ENCODE data around the gene B3GALT6. TPM values are rescaled to one million over a fixed set of nuclear protein-coding genes. Genes with fewer than 3 reads are reported as not detected.
"Not testable (repeated sequence)": the region's sequence is repeated elsewhere in the genome, so short reads cannot be mapped to it uniquely, and the experiment has no call there.

Gene B3GALT6
- 10 to 100 TPM; 19.8 to 24.4 (median 21.4) TPM for polyA plus RNA-seq (ENCODE audit: insufficient read length in 4 of 4)

GRCh38 chr1:1232208-1232795 lies at the start of gene B3GALT6:
Gene B3GALT6 (plus strand): TSS chr1:1232237. CDS start chr1:1232279, 42 bp downstream.
- no peak for DNase-seq (ENCODE audit: low read depth in 4 of 4, low spot score in 2 of 4)

GRCh38 chr1:1182491-1183220 lies 49.4 kb upstream of the B3GALT6 start:
- no peak for DNase-seq (ENCODE audit: low read depth in 4 of 4, low spot score in 2 of 4)

- no peak for DNase-seq (ENCODE audit: low read depth in 4 of 4, low spot score in 2 of 4)
Measured at GRCh38 chr1:1183221-1183747, 48.8 kb upstream of the B3GALT6 start.

DNA sequence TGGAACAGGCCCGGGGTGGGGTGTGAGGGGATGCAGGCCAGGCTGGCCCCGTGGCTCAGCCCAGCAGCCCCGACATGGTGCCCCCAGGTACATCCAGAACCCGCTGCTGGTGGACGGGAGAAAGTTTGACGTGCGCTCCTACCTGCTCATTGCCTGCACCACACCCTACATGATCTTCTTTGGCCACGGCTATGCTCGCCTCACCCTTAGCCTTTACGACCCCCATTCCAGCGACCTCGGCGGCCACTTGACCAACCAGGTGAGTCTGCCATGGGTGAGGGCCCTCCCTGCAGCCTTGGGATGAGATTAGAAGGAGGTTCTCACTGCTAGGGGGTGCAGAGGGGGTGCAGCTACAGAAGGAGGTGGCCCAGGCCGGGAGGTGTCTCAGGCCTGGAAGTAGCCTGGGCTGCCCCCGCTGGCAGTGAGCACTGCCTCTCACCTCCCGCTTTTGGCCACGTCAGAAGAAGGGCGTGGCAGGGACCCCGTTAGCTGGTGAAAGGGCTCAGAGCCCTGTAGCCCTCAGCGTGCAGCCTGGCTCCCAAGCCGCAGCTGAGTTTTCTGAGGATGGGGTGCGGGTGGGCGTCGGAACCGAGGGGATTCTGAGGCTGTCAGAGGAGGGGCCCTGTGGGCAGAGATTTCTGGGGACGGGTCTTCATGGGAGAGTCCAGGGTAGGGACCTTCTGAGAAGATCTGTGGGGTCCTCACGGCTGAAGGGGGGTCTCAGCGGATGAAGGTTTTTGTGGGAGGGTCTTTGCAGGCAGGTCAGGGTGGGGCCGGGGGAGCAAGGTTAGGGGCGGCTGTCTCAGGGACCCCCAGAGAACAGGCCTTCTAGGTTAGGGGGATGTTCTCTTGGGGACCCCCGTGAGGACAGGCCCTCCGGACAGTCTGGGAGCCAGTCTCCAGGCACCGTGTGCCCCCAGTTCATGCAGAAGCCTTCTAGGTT lies 47.9 kb upstream of the B3GALT6 start:
- no peak for DNase-seq (ENCODE audit: low read depth in 4 of 4, low spot score in 2 of 4)

GRCh38 chr1:1185101-1185765 lies 46.8 kb upstream of the B3GALT6 start:
- no peak for DNase-seq (ENCODE audit: low read depth in 4 of 4, low spot score in 2 of 4)

- no peak for DNase-seq (ENCODE audit: low read depth in 4 of 4, low spot score in 2 of 4)
Measured at GRCh38 chr1:1187938-1188337, 44.1 kb upstream of the B3GALT6 start.

DNA sequence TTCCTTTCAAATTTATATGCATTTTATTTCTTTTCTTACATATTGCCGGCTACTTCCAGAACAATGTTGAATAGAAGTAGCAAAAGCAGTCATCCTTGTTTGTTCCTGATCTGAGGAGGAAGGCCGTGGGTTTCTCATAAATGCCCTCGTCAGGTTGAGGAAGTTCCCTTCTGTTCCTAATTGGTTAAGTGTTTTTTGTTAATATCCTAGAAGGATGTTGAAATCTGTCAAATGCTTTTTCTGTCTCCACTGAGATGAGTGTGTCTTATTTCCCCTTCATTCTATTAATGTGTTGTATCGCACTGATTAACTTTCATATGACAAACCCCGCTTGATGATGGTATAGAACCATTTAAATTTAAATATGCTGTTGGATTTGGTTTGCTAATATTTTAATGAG lies 42.9 kb upstream of the B3GALT6 start:
- no peak for DNase-seq (ENCODE audit: low read depth in 4 of 4, low spot score in 2 of 4)

DNA sequence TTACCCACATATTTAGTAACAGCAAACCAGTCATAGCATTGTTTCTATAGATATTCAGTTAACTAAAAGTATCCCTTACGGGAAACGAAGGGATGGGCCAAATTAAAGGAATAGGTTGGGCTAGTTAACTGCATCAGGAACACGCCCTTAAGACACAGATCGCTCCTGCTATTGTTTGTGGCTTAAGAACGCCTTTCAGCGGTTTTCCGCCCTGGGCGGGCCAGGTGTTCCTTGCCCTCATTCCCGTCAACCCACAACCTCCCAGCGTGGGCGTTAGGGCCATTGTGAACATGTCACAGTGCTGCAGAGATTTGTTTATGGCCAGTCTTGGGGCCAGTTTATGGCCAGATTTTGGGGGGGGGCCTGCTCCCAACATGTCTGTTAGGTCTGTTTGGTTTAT lies 40.3 kb upstream of the B3GALT6 start:
- DNase-seq (ENCODE audit: low read depth in 4 of 4, low spot score in 2 of 4): no peak

- DNase-seq (ENCODE audit: low read depth in 4 of 4, low spot score in 2 of 4): no peak
Measured at GRCh38 chr1:1194723-1195122, 37.3 kb upstream of the B3GALT6 start.

GRCh38 chr1:1195726-1196125 lies 36.3 kb upstream of the B3GALT6 start:
- DNase-seq (ENCODE audit: low read depth in 4 of 4, low spot score in 2 of 4): not testable (repeated sequence)

DNA sequence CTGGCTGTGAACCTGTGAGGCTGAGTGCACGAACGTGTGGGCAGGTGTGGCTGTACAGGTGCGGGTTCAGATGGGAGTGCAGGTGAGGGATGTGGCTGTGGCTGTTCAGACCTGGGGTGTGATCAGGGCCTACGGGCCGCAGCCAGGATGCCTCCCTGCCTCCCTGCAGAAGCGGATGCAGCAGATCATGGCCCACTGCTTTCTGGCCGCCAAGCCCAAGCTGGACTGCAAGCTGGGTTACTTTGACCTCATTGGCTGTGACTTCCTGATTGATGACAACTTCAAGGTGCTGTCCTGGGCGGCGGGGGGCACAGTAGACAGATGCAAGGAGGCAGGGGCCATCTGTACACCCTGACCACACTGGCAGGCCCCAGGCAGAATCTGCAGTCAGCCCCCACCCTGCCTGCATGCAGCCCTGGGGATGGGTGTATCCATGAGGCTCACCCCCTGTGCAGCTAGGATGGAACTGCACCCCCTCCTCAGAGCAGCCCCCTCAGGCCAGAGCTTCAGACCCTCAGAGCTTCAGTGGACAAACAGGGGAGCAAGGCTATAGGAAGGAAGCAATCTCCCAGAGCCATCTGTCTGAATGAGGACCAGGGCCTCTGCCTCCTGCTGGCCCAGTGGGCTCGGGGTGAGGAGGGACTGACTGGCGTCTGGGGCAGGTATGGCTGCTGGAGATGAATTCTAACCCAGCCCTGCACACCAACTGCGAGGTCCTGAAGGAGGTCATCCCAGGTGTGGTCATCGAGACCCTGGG lies 35.4 kb upstream of the B3GALT6 start:
- no peak for DNase-seq (ENCODE audit: low read depth in 4 of 4, low spot score in 2 of 4)

- DNase-seq (ENCODE audit: low read depth in 4 of 4, low spot score in 2 of 4): no peak
Measured at GRCh38 chr1:1197188-1197500, 34.9 kb upstream of the B3GALT6 start.

DNA sequence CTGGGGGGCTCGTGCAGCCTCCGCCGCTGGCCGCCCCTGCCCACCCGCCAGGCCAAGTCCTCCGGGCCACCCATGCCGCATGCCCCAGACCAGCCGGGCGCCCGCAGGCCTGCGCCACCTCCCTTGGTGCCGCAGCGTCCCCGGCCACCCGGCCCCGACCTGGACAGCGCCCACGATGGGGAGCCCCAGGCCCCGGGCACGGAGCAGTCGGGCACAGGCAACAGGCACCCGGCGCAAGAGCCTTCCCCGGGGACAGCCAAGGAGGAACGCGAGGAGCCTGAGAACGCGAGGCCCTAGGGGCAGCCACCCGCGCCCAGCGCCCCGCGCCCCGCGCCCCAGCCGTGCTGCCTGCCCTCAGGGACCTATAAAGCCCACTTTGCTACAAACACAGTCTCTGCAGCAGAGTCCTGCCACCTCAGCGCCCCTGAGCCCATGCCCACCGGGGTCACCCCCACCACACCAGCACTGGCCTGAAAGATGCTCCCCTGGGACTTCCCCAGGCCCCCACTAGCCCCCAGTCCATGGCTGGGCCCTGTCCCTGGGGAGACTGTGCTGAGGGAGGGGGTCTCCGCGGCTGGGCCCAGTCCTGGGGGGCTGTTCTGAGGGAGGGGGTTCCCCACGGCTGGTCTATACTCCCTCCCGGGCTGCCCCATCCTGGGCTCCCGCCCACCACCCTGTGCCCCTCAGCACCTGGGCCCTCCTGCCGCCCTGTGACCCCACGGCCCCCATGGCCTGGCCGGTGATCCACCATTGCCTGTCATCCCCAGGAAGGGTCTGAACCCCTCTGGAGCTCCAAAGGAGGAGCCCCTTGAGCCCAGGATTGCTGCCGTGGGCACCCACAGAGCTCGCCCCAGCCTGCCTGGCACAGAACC lies 34.2 kb upstream of the B3GALT6 start:
- no peak for DNase-seq (ENCODE audit: low read depth in 4 of 4, low spot score in 2 of 4)

DNA sequence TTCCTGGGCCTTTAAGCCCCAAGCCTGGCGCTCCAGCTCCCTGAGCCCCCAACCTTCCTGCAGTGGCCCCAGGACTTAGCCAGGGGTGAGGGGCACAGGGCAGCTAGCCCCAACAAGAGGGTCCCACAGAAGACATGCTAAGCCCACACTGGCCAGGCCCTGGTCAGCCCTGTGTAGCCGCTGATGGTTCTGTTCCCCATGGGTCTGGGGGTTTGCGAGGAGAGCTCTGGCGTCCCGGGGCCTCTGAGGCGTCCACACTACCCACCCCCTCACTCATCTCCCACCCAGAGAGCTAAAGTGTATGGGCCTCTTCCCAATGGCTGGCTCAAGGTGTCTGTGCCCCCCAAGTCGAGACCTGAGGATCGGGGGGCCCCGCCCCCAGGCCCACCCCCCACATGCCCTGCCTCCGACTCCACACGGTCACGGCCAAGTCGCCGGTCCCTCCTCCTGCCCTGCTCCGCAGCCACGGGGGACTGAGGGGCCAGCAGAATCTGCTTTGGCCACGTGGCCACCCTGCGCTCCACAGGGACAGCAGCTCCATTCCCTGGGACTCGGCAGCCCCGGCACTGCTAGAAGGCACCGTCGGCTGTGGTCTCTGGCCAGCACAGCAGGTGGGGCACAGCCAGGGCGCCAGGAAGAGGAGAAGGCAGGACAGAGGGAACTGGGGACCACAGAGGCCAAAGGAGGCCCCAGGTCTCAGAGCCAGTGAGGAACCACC lies 33.5 kb upstream of the B3GALT6 start:
- no peak for DNase-seq (ENCODE audit: low read depth in 4 of 4, low spot score in 2 of 4)

DNA sequence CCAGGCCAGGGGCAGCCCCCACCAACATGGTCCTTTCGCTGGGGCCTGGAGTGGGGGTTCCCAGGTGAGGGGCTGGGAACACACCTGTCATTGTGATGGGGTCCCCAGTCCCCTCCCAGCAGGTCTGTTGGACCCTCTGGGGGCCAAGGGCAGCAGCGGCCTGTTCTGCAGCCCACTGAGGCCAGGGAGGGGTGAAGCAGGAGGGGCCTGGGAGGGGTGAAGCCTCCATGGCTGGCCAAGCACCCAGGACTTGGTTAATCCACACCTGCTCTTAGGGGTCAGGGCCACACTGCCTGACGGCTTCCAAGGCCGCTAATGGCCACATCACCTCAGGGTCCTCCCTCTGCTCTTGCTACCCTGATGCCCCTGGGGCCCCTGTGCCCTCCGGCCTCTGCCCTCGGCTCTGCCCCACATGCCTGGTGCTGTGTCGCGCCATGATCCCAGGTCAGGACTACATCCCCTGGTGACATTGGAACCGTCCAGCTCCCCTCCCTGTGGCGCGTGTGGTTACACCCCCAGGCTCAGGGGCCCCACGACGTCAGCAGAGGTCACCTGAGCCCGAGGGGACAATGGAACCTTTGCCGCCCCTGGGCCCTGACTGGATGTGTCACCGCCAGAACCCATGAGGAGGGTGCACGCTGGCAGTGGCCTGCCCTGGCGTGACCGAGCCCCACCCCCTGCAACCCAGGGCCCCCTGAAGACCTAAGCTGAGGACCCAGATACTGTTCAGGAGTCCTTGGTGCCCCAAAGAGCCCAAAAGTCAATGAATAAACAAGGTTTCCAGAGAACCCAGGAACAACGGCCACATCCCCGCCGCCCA lies 32.7 kb upstream of the B3GALT6 start:
- DNase-seq (ENCODE audit: low read depth in 4 of 4, low spot score in 2 of 4): no peak

- no peak for DNase-seq (ENCODE audit: low read depth in 4 of 4, low spot score in 2 of 4)
Measured at GRCh38 chr1:1199961-1200875, 31.8 kb upstream of the B3GALT6 start.

All from left renal cortex interstitium (tissue), 4 donors.